ENCODE results near the gene ZSWIM2. TPM values are rescaled to one million over a fixed set of nuclear protein-coding genes. Genes with fewer than 3 reads are reported as not detected.

ZSWIM2 gene
- total RNA-seq, 4 donors from 2014 or later = not detected

- Histone ChIP-seq H3K9me3 (no peaks in the 10 kb centered on the region), H3K4me1 (no peaks in the 10 kb centered on the region), H3K4me3 (no peak overlapping the region), H3K36me3 (no peaks in the 10 kb centered on the region), H3K27ac (no peak overlapping the region), H3K27me3 (no peaks in the 10 kb centered on the region)
- TF ChIP-seq, protein P1, sequence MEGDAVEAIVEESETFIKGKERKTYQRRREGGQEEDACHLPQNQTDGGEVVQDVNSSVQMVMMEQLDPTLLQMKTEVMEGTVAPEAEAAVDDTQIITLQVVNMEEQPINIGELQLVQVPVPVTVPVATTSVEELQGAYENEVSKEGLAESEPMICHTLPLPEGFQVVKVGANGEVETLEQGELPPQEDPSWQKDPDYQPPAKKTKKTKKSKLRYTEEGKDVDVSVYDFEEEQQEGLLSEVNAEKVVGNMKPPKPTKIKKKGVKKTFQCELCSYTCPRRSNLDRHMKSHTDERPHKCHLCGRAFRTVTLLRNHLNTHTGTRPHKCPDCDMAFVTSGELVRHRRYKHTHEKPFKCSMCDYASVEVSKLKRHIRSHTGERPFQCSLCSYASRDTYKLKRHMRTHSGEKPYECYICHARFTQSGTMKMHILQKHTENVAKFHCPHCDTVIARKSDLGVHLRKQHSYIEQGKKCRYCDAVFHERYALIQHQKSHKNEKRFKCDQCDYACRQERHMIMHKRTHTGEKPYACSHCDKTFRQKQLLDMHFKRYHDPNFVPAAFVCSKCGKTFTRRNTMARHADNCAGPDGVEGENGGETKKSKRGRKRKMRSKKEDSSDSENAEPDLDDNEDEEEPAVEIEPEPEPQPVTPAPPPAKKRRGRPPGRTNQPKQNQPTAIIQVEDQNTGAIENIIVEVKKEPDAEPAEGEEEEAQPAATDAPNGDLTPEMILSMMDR (IDR thresholded peaks at IDR 0.05) = no peak
- no peak for TF ChIP-seq POLR2A (IDR thresholded peaks at IDR 0.05)
- peak in 1 of 2 donors; percentile 22 for DNase-seq
- intact Hi-C loops (cut with DNase I; ENCODE audit: low total_unique reads) = no loop called here
These were observed 42.2 kb upstream of the ZSWIM2 start for GRCh38 chr2:186891185-186891621.

DNA sequence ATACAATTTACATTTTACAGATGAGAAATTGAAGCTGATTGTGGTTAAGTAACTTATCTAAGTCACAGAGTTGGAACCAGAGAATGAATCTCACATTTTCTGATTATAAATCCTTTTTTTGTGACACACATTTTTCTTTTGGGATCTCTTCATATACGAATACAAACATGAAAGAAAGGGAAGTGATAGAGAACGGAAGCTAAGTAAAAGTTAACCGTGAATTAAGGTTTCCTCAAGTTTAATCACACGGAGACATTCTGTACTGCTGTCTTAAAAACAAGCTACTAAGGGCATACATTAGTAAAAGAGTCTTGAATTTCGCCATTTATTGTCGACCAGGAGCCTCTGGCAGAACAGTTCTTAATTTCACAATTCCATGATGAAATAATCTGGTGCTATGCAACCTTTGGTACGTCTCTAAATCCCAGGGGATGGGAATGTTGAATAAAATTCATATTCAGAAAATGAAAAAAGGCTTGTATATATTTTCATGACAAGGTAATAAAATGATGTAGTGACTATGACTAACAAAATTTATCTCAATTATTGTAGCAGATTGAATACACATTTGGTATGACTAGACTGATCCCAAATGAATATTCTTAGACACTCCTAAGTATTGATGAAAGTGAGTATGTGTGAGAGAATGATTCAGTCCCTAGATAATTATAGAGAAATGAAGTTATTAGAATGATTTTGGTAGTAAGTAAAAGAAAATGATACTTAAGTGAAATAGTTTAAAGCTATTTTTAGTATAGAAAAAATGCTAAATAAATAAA is 40.3 kb upstream of the ZSWIM2 start:
- intact Hi-C loops (cut with DNase I; ENCODE audit: low total_unique reads) = no loop called here
- no peaks in the 10 kb centered on the region for H3K4me1 ChIP-seq
- H3K27me3 ChIP-seq = no peaks in the 10 kb centered on the region
- no peaks in the 10 kb centered on the region for H3K36me3 ChIP-seq
- H3K4me3 ChIP-seq = no peak overlapping the region
- TF ChIP-seq, protein P1 (IDR thresholded peaks at IDR 0.05) = no peak
- TF ChIP-seq POLR2A (IDR thresholded peaks at IDR 0.05) = no peak
- no peaks in the 10 kb centered on the region for H3K9me3 ChIP-seq
- no peak for DNase-seq
- peak overlapping the region in 1 of 2 donors; percentile 48 for H3K27ac ChIP-seq

GRCh38 chr2:186887107-186888090 is 38.4 kb upstream of the ZSWIM2 start:
- intact Hi-C loops (cut with DNase I; ENCODE audit: low total_unique reads) = no loop called here
- no peak overlapping the region for H3K4me3 ChIP-seq
- peak; percentile 54 to 74 for DNase-seq
- H3K36me3 ChIP-seq = no peaks in the 10 kb centered on the region
- H3K27me3 ChIP-seq = no peaks in the 10 kb centered on the region
- TF ChIP-seq, protein P1 (IDR thresholded peaks at IDR 0.05) = no peak
- TF ChIP-seq POLR2A (IDR thresholded peaks at IDR 0.05) = no peak
- H3K9me3 ChIP-seq = no peaks in the 10 kb centered on the region
- H3K27ac ChIP-seq = peak overlapping the region; percentile 33 to 46
- no peaks in the 10 kb centered on the region for H3K4me1 ChIP-seq

GRCh38 chr2:186884587-186884986 is 35.6 kb upstream of the ZSWIM2 start:
- H3K4me3 ChIP-seq = no peak overlapping the region
- peak in 1 of 2 donors; percentile 44 for DNase-seq
- H3K27me3 ChIP-seq = no peaks in the 10 kb centered on the region
- TF ChIP-seq POLR2A (IDR thresholded peaks at IDR 0.05) = no peak
- TF ChIP-seq, protein P1 (IDR thresholded peaks at IDR 0.05) = no peak
- no peaks in the 10 kb centered on the region for H3K9me3 ChIP-seq
- H3K4me1 ChIP-seq = no peaks in the 10 kb centered on the region
- H3K36me3 ChIP-seq = no peaks in the 10 kb centered on the region
- intact Hi-C loops (cut with DNase I; ENCODE audit: low total_unique reads) = no loop called here
- peak overlapping the region in 1 of 2 donors; percentile 19 for H3K27ac ChIP-seq
